GM12891 (cell line): ENCODE measurements around the gene ARF1.

ENCODE experiments used
- DNase-seq: peaks from one replicate; pipeline ENCODE4 v3.0.0; 2011; ENCODE audit warnings: low spot score; ENCODE audit not compliant: insufficient read length
- FAIRE-seq: peaks from 2 replicates; lab custom pipeline; 2011; peaks lifted over from hg19 to GRCh38; lab: Jason Lieb, UNC
- PAX5 ChIP-seq: IDR thresholded peaks from 2 replicates; pipeline ENCODE4 v1.6.1; 2011; ENCODE audit warnings: low read length, moderate library complexity, mild to moderate bottlenecking; ENCODE audit not compliant: insufficient read depth, severe bottlenecking
- POLR2A ChIP-seq: IDR thresholded peaks from 2 replicates; pipeline ENCODE4 v1.6.1; 2011; ENCODE audit warnings: low read depth, low read length, control low read depth
- POLR2AphosphoS5 ChIP-seq: IDR thresholded peaks from 2 replicates; pipeline ENCODE4 v1.6.1; 2011; ENCODE audit warnings: low read depth, low read length, control low read depth
- POU2F2 ChIP-seq: IDR thresholded peaks from 2 replicates; pipeline ENCODE4 v1.6.1; 2011; ENCODE audit warnings: low read depth, mild to moderate bottlenecking, control low read depth, low read length, moderate library complexity
- SPI1 ChIP-seq: IDR thresholded peaks from 2 replicates; pipeline ENCODE4 v1.6.1; 2011; ENCODE audit warnings: low read depth, low read length, control low read depth
- TAF1 ChIP-seq: IDR thresholded peaks from 2 replicates; pipeline ENCODE4 v1.6.1; 2011; ENCODE audit warnings: low read depth, low read length, control low read depth

Gene ARF1

DNA sequence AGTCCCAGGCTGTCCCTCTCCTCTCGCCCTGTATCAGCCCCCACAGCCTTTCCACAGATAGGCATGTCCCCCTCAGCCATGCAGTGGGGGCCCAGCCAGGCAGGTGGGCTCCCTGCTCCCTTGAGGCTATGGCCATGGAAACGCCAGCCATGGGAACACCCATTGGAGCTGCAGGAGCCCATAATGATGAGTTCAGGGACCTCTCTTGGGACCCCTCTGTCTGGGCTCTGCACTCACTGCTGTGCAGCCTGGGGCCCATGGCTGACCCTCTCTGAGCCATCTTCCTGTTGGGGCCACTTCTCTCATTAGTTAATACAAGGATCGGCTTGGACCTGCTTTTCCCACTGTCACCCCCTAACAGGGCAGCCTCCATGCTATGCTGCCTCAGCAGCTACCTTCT lies 42.5 kb upstream of the ARF1 start:
- FAIRE-seq = no peak
- no peak for TF ChIP-seq SPI1
- DNase-seq = no peak

GRCh38 chr1:228041316-228041715 lies 41.2 kb upstream of the ARF1 start:
- FAIRE-seq (no peak), DNase-seq (no peak)
- no peak for TF ChIP-seq POLR2AphosphoS5
- TF ChIP-seq POU2F2 = no peak
- TF ChIP-seq POLR2A = no peak

- DNase-seq (no peak), FAIRE-seq (peak; percentile 9)
- TF ChIP-seq PAX5 (no peak), POLR2A (no peak), TAF1 (no peak), POLR2AphosphoS5 (no peak), SPI1 (no peak), POU2F2 (no peak)
Measured at GRCh38 chr1:228042508-228042907, 40.0 kb upstream of the ARF1 start.

DNA sequence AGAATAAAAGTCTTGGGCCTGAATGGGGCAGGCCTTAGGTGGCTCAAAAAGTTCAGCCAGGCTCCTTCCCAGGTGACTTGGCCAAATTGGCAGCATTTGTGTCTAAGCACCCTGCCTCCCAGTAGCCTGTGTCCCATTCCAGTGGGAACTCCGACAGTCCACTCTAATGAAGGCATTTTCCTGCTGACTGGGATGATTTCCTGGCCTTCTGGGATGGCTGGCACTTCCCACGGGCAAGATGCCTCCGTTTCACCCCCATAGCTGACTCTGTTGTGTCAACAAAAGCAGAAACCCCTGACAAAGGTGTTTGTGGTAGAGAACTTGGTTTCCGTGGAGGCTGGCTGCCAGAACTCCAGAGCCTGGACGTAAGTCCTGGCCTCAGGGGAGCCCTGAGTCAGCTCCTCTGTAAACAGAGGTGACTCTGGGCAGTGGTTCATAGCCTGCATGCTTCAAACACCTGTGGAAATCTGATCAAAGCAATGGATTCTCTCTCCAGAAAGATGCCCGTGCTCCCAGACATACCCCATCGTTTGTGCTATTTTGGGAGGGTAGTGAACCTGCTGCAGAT lies 39.1 kb upstream of the ARF1 start:
- no peak for TF ChIP-seq PAX5
- DNase-seq = no peak
- no peak for FAIRE-seq

- DNase-seq (no peak), FAIRE-seq (no peak)
Measured at GRCh38 chr1:228044961-228045360, 37.5 kb upstream of the ARF1 start.

DNA sequence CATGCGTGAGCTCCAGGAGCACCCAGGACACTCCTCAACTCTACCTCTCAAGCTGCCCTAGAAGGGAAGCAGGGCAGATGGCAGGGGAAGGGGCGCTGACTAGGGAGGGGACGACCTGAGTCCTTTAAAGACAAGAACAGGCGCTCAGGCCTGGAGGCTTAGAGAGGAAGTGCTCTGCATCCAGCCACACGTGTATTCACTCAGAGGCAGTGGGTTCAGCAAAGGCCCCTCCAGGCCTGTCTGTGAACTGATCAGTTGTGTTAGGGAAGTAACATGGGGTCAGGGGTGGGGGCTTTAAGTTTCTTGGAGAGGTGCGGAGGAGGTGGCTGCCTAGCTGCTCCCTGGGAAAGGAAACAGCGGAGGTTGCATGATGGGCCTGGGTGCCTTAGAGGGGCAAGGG lies 37.1 kb upstream of the ARF1 start:
- DNase-seq (no peak), FAIRE-seq (no peak)
- no peak for TF ChIP-seq POLR2AphosphoS5
- no peak for TF ChIP-seq TAF1
- TF ChIP-seq PAX5 = no peak
- TF ChIP-seq POU2F2 = no peak

More at GRCh38 chr1:228044961-228045360, 37.5 kb upstream of the ARF1 start:
- TF ChIP-seq SPI1 (no peak), TAF1 (no peak), PAX5 (no peak), POLR2A (no peak), POLR2AphosphoS5 (no peak), POU2F2 (no peak)

DNA sequence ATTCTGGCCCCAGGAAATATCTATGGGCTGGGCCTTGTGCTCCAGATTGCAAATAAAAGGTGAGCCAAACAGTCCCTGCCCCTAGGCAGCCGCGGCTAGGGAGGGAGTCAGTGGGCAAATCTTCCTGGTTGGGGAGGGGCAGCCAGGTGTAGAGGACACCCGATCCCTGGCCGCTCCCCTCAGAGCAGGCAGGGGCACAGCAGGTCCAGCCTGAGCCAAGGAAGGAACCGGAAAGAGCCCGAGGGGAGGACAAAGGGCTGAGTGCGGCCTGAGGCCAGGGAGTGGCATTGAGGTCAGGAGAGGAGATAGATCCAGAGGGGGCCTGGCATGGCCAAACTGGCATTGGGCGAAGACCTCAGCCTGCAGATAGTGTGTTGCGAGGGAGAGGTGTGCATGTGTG lies 36.6 kb upstream of the ARF1 start:
- FAIRE-seq (no peak), DNase-seq (no peak)
- TF ChIP-seq TAF1 (no peak), SPI1 (no peak), POLR2AphosphoS5 (no peak), POLR2A (no peak), POU2F2 (no peak), PAX5 (no peak)

GRCh38 chr1:228046421-228047182 lies 35.9 kb upstream of the ARF1 start:
- TF ChIP-seq POU2F2 = no peak
- TF ChIP-seq POLR2A = no peak
- no peak for TF ChIP-seq POLR2AphosphoS5
- no peak for TF ChIP-seq SPI1
- DNase-seq (no peak), FAIRE-seq (peak; percentile 35)

DNA sequence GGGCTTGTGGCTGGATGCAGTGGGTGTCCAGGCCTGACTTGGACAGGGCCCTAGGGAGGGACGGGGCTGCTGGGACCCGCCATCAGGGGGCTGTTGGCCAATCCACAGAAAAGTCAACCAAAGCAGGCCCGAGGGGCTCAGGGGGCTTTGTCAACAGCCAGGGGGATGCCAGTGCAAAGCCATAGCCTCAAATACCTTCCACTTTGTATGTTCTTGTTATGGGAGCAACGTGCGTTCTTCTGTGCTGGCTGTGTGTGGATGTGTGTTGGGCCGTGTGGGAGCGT lies 35.4 kb upstream of the ARF1 start:
- FAIRE-seq (no peak), DNase-seq (no peak)

DNA sequence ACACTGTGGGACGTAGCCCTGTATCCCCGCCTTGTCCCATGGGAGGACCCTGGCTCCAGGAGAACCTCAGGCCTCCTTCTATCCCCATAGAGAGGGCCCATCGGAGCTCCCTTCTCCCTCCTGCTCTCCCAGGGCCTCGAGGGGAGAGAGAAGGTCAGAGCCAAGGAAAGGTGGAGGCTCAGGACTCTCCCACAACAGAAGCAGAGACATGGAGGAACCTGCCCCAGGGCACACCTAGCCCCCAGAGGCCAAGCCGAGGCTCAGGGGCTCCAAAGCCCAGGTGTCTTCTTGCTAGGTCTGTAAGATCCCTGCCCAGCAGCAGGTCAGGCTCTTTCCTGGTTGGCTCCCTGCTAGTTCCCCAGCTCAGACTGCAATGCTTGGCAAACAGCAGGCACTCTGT lies 34.4 kb upstream of the ARF1 start:
- DNase-seq (no peak), FAIRE-seq (no peak)
- TF ChIP-seq POU2F2 (no peak), PAX5 (no peak), POLR2AphosphoS5 (no peak), SPI1 (no peak), TAF1 (no peak), POLR2A (no peak)

More for the DNA sequence above, 35.4 kb upstream of the ARF1 start:
- TF ChIP-seq PAX5 (no peak), SPI1 (no peak), POLR2AphosphoS5 (no peak), POU2F2 (no peak)
